ENCODE results near the gene SPNS2. TPM values are rescaled to one million over a fixed set of nuclear protein-coding genes. Genes with fewer than 3 reads are reported as not detected.

SPNS2 gene
- total and polyA plus RNA-seq, 2 of the 8 experiments (the other 6 are each of a cell fraction or from before 2014, with no cell fraction given) = 1.2 to 1.5 TPM

DNA sequence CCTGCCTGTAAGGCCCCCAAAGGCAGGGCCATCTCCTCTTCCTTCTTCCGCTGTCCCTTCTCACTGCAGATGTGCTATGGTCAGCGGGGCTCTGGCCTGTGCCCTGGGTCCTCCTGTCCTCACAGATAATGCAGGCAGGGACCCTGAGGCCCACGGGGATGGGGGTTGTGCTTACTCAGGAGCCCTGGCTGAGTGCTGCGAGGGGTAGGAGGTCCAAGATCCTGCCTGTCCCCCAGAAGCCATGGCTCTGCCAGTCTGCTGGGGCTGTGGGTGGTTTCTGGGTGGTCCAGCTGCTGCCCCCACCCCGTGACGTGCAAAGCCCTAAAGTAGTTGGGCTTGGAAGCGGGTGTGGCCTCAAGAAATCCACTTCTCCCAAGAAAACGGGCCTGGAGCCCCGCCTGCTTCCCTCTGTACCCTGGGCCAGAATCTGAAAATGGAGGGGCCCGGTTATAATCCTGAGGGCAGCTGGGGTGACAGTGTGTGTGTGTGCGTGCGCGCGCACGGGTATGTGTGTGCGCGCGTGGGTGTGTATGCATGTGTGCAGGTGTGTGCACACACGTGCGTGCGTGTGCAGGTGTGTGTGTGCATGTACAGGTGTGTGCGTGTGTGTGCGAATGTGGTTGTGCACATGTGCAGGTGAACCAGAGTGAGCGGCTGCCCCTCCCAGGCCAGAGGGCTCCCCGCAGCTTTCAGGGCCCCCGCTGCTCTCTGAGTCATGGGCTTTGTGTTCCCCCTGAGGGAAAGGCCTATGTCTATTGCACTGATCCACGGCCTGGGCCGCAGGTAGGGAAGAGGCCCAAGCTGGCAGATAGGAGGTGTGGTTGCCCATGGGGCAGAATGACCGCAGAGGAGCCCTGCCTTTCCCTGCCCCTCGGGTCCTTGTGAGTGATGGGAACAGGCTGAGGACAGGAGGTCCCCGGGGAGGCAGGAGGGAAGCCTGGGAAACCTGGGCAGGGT lies 13.8 kb downstream of the SPNS2 start:
- Histone ChIP-seq H3K36me3 (ENCODE audit: control insufficient read depth in 2 of 4, insufficient read depth in 4 of 4, low read length in 3 of 4) (no peaks in the 10 kb centered on the region), H4K91ac (replicated peaks; ENCODE audit: insufficient read length, low read length) (no peak overlapping the region), H3K18ac (ENCODE audit: extremely low read depth, low read length) (no peak overlapping the region), H3K79me2 (ENCODE audit: control insufficient read depth in 1 of 2, insufficient read depth in 2 of 2, low read length in 2 of 2) (no peaks in the 10 kb centered on the region), H3K56ac (replicated peaks; ENCODE audit: insufficient read length, low read depth, low read length) (no peak overlapping the region), H3K4ac (replicated peaks; ENCODE audit: insufficient read length, low read depth, low read length) (no peak overlapping the region), H2BK120ac (replicated peaks; ENCODE audit: low read depth, low read length) (no peak overlapping the region), H3K23me2 (ENCODE audit: low read depth, low read length) (no peaks in the 10 kb centered on the region), H3K9me3 (ENCODE audit: insufficient read depth in 2 of 2, low read depth in 1 of 2, low read length in 1 of 2) (no peaks in the 10 kb centered on the region), H3K9ac (replicated peaks in 1 of 4; ENCODE audit: extremely low read depth in 1 of 4, low read depth in 3 of 4, low read length in 3 of 4) (no peak overlapping the region), H2BK15ac (ENCODE audit: low read length) (no peak overlapping the region), H3K4me3 (ENCODE audit: extremely low read depth in 1 of 4, insufficient read depth in 2 of 4, low read depth in 3 of 4, low read length in 4 of 4) (no peak overlapping the region), H3K27ac (ENCODE audit: low read depth, low read length) (no peak overlapping the region), H2AK5ac (ENCODE audit: low read depth, low read length) (no peak overlapping the region), H3K4me2 (ENCODE audit: insufficient read depth in 1 of 2, low read depth in 2 of 2, low read length in 2 of 2) (no peak overlapping the region), H3K79me1 (ENCODE audit: low read depth, low read length) (no peaks in the 10 kb centered on the region; the same call in 1 of the 2 replicates), H4K20me1 (replicated peaks in 1 of 2; ENCODE audit: control insufficient read depth in 1 of 2, insufficient read depth in 2 of 2, low read length in 2 of 2) (no peaks in the 10 kb centered on the region), H4K5ac (ENCODE audit: insufficient read length, low read depth, low read length) (no peak overlapping the region), H2BK12ac (ENCODE audit: low read depth, low read length) (no peak overlapping the region), H3K14ac (ENCODE audit: insufficient read length) (no peak overlapping the region), H2BK20ac (ENCODE audit: low read length) (no peak overlapping the region), H4K8ac (ENCODE audit: extremely low read depth, insufficient read depth, low read length) (0 out of 2 replicates have a peak overlapping the region, but pooled peaks have one; percentile 11), H2BK5ac (ENCODE audit: low read depth, low read length) (no peak overlapping the region), H3K23ac (ENCODE audit: insufficient read length) (no peak overlapping the region), H3K4me1 (replicated peaks in 1 of 4; ENCODE audit: control insufficient read depth in 3 of 4, insufficient read depth in 4 of 4, low read length in 3 of 4) (peaks cover 0 to 13% (median 8%) of the 10 kb centered on the region in 4 experiments; a peak in 5 of 7 replicates), H2AFZ (ENCODE audit: low read length) (no peak overlapping the region), H3K27me3 (replicated peaks in 1 of 4; ENCODE audit: control insufficient read depth in 3 of 4, extremely low read depth in 1 of 4, insufficient read depth in 3 of 4, low read length in 3 of 4) (no peaks in the 10 kb centered on the region; a peak in 1 of 7 replicates)
- no peak for FAIRE-seq
- CTCF ChIA-PET (ENCODE audit: partially characterized antibody) = interaction anchor here (0.6 to 1.2 kb wide), 3 partner anchors 92 to 271 kb away, joined by 3 read pairs; no protein-coding TSS in a partner anchor
- POLR2A ChIA-PET (ENCODE audit: partially characterized antibody) = interaction anchor here (37.1 kb wide), 1 partner anchor 34 kb away, joined by 546 read pairs; the partner anchor contains the start of genes GGT6 and MYBBP1A
- 88% methylated on average over 31 of the region's 31 CpGs; no CpG with 5 or more reads in 1 of the 2 experiments for WGBS, 2 experiments (ENCODE audit: extremely low coverage in 1 of 2, insufficient coverage in 1 of 2, insufficient read length in 1 of 2, insufficient replicate concordance in 2 of 2, low coverage in 1 of 2, low lambda C conversion rate in 2 of 2, missing lambda C conversion rate in 1 of 2)
- no peak for DNase-seq (ENCODE audit: low read depth in 1 of 2, low spot score in 2 of 2)
- TF ChIP-seq NRF1 (IDR thresholded peaks at IDR 0.05; ENCODE audit: low read depth, low read length) (no peak), JUND (IDR thresholded peaks at IDR 0.05; ENCODE audit: low read length) (no peak), SIN3A (conservative IDR thresholded peaks at IDR 0.05 in 1 of 2, IDR thresholded peaks at IDR 0.05 in 1 of 2; ENCODE audit: low read depth in 1 of 2, low read length in 2 of 2) (no peak), ATF2 (IDR thresholded peaks at IDR 0.05; ENCODE audit: low read length) (no peak), RNF2 (IDR thresholded peaks at IDR 0.05; ENCODE audit: borderline replicate concordance, low read depth, low read length, missing control alignments, poor library complexity, severe bottlenecking) (no peak), SUZ12 (IDR thresholded peaks at IDR 0.05; ENCODE audit: low read length) (no peak)
- TF ChIP-seq, protein P1, sequence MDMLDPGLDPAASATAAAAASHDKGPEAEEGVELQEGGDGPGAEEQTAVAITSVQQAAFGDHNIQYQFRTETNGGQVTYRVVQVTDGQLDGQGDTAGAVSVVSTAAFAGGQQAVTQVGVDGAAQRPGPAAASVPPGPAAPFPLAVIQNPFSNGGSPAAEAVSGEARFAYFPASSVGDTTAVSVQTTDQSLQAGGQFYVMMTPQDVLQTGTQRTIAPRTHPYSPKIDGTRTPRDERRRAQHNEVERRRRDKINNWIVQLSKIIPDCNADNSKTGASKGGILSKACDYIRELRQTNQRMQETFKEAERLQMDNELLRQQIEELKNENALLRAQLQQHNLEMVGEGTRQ (IDR thresholded peaks at IDR 0.05; ENCODE audit: low read length) = no peak
